HepG2 (cell line): ENCODE data around the gene SPATA25. TPM values are rescaled to one million over a fixed set of nuclear protein-coding genes. Genes with fewer than 3 reads are reported as not detected.

Experiments used
- CCDC6 ChIP-seq: sonication (generic); formaldehyde crosslinking; IDR thresholded peaks from 2 replicates; pipeline ENCODE4 v1.8.1; 2022; ENCODE audit warnings: mild to moderate bottlenecking, missing genetic modification reagents, moderate library complexity
- HDAC2 ChIP-seq: sonication (generic); formaldehyde crosslinking; IDR thresholded peaks from 2 replicates; pipeline ENCODE4 v1.4.0; 2020; ENCODE audit warnings: missing genetic modification reagents
- JDP2 ChIP-seq: sonication (generic); formaldehyde crosslinking; IDR thresholded peaks from 2 replicates; pipeline ENCODE4 v1.8.1; 2022; ENCODE audit warnings: missing genetic modification reagents, borderline replicate concordance
- MXD3 ChIP-seq: IDR thresholded peaks from 2 replicates; pipeline ENCODE4 v1.6.1; 2016; ENCODE audit warnings: mild to moderate bottlenecking, missing biosample characterization, missing genetic modification reagents
- NFKB2 ChIP-seq: sonication (generic); formaldehyde crosslinking; IDR thresholded peaks from 2 replicates; pipeline ENCODE4 v1.4.0; 2020; ENCODE audit warnings: missing genetic modification reagents, borderline replicate concordance
- PHB2 ChIP-seq: fragments of 450-650 bp; IDR thresholded peaks from 2 replicates; pipeline ENCODE4 v1.6.1; 2018; ENCODE audit not compliant: partially characterized antibody
- SALL2 ChIP-seq: sonication (generic); formaldehyde crosslinking; IDR thresholded peaks from 2 replicates; pipeline ENCODE4 v1.8.1; 2023; ENCODE audit warnings: mild to moderate bottlenecking, missing genetic modification reagents, inconsistent platforms
- ZKSCAN5 ChIP-seq: sonication (generic); formaldehyde crosslinking; IDR thresholded peaks from 2 replicates; pipeline ENCODE4 v1.5.1; 2020; ENCODE audit warnings: mild to moderate bottlenecking, missing genetic modification reagents
- ZNF180 ChIP-seq: sonication (generic); formaldehyde crosslinking; IDR thresholded peaks from 2 replicates; pipeline ENCODE4 v1.4.0; 2020; ENCODE audit warnings: low read depth, missing genetic modification reagents, borderline replicate concordance
- ZNF337 ChIP-seq: sonication (generic); formaldehyde crosslinking; IDR thresholded peaks from 2 replicates; pipeline ENCODE4 v1.5.1; 2020; ENCODE audit warnings: missing genetic modification reagents, low read depth, mild to moderate bottlenecking, borderline replicate concordance
- ZNF513 ChIP-seq: sonication (generic); formaldehyde crosslinking; conservative IDR thresholded peaks from 2 replicates; pipeline ENCODE4 v1.5.0; 2020; ENCODE audit warnings: missing genetic modification reagents
- ZNF678 ChIP-seq: sonication (generic); formaldehyde crosslinking; IDR thresholded peaks from 2 replicates; pipeline ENCODE4 v1.4.0; 2020; ENCODE audit warnings: mild to moderate bottlenecking, missing genetic modification reagents
- ZNF746 ChIP-seq: sonication (generic); formaldehyde crosslinking; IDR thresholded peaks from 2 replicates; pipeline ENCODE4 v1.8.0; 2022; ENCODE audit warnings: mild to moderate bottlenecking, missing genetic modification reagents
- ZSCAN21 ChIP-seq: sonication (generic); formaldehyde crosslinking; IDR thresholded peaks from 2 replicates; pipeline ENCODE4 v1.8.0; 2022; ENCODE audit warnings: mild to moderate bottlenecking, missing genetic modification reagents, moderate library complexity, borderline replicate concordance
- ZSCAN25 ChIP-seq: sonication (generic); formaldehyde crosslinking; IDR thresholded peaks from 2 replicates; pipeline ENCODE4 v1.8.0; 2022; ENCODE audit warnings: mild to moderate bottlenecking, missing genetic modification reagents
- polyA plus RNA-seq, 8 experiments: library from polyadenylated mRNA; depleted of rRNA in 3 of 8; stranded (reverse) in 7 of 8; unstranded in 1 of 8; fragments of >200 nt; fragmentation: Illumina TruSeq in 4 of 8; extraction: Trizol in 4 of 8; gene quantifications; 2 replicates each; pipeline versions ENCODE4 v1.2.1 to v1.2.3, GENCODE V29; 2011 to 2016; ENCODE audit warnings: low read depth in 4 of 8, missing spikeins in 1 of 8, mixed read lengths in 1 of 8; ENCODE audit not compliant: insufficient read depth in 1 of 8
- total RNA-seq, 5 experiments: library from RNA; depleted of rRNA; stranded (reverse); fragments of >200 nt; fragmentation: Illumina TruSeq; extraction: Trizol; gene quantifications; 2 replicates each; pipeline ENCODE4 v1.2.3, GENCODE V29; 2016; ENCODE audit warnings: low read depth in 1 of 5
- TF ChIP-seq, protein P1 (sequence below): sonication (generic); formaldehyde crosslinking; IDR thresholded peaks from 2 replicates; pipeline ENCODE4 v1.4.0; 2020; ENCODE audit warnings: low read depth, mild to moderate bottlenecking, missing genetic modification reagents
- TF ChIP-seq, protein P2 (sequence below): IDR thresholded peaks from 2 replicates; pipeline ENCODE4 v1.6.1; 2016
- TF ChIP-seq, protein P3 (sequence below): fragments of 450-650 bp; IDR thresholded peaks from 2 replicates; pipeline ENCODE4 v1.6.1; 2017
- TF ChIP-seq, protein P4 (sequence below): sonication (generic); formaldehyde crosslinking; IDR thresholded peaks from 2 replicates; pipeline ENCODE4 v1.4.0; 2020; ENCODE audit warnings: missing genetic modification reagents

SPATA25 gene
- total and polyA plus RNA-seq, 2 of the 13 experiments (the other 11 are each of a cell fraction or from before 2014, with no cell fraction given), result 4.8 to 7.6 TPM

- no peak for TF ChIP-seq ZKSCAN5
- TF ChIP-seq, protein P1, sequence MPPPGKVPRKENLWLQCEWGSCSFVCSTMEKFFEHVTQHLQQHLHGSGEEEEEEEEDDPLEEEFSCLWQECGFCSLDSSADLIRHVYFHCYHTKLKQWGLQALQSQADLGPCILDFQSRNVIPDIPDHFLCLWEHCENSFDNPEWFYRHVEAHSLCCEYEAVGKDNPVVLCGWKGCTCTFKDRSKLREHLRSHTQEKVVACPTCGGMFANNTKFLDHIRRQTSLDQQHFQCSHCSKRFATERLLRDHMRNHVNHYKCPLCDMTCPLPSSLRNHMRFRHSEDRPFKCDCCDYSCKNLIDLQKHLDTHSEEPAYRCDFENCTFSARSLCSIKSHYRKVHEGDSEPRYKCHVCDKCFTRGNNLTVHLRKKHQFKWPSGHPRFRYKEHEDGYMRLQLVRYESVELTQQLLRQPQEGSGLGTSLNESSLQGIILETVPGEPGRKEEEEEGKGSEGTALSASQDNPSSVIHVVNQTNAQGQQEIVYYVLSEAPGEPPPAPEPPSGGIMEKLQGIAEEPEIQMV (CRISPR knock-in tag), result no peak
- TF ChIP-seq ZNF180 (CRISPR knock-in tag), result no peak
- no peak for TF ChIP-seq ZNF746
- TF ChIP-seq PHB2, result no peak
- no peak for TF ChIP-seq ZSCAN25
- no peak for TF ChIP-seq NFKB2
- TF ChIP-seq HDAC2 (CRISPR knock-in tag), result no peak
- no peak for TF ChIP-seq JDP2 (CRISPR knock-in tag)
- TF ChIP-seq SALL2, result 0 out of 2 replicates have a peak, but pooled peaks have one; percentile 5
- TF ChIP-seq ZNF337 (CRISPR knock-in tag), result no peak
- no peak for TF ChIP-seq ZNF678 (CRISPR knock-in tag)
- no peak for TF ChIP-seq CCDC6 (CRISPR knock-in tag)
- TF ChIP-seq, protein P2, sequence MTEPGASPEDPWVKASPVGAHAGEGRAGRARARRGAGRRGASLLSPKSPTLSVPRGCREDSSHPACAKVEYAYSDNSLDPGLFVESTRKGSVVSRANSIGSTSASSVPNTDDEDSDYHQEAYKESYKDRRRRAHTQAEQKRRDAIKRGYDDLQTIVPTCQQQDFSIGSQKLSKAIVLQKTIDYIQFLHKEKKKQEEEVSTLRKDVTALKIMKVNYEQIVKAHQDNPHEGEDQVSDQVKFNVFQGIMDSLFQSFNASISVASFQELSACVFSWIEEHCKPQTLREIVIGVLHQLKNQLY, result no peak
- TF ChIP-seq ZSCAN21, result peak; percentile 57
- 0 out of 2 replicates have a peak, but pooled peaks have one; percentile 16 for TF ChIP-seq ZNF513 (CRISPR knock-in tag)
- TF ChIP-seq MXD3 (CRISPR knock-in tag), result no peak
- TF ChIP-seq, protein P3, sequence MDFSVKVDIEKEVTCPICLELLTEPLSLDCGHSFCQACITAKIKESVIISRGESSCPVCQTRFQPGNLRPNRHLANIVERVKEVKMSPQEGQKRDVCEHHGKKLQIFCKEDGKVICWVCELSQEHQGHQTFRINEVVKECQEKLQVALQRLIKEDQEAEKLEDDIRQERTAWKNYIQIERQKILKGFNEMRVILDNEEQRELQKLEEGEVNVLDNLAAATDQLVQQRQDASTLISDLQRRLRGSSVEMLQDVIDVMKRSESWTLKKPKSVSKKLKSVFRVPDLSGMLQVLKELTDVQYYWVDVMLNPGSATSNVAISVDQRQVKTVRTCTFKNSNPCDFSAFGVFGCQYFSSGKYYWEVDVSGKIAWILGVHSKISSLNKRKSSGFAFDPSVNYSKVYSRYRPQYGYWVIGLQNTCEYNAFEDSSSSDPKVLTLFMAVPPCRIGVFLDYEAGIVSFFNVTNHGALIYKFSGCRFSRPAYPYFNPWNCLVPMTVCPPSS, result no peak
- TF ChIP-seq, protein P4, sequence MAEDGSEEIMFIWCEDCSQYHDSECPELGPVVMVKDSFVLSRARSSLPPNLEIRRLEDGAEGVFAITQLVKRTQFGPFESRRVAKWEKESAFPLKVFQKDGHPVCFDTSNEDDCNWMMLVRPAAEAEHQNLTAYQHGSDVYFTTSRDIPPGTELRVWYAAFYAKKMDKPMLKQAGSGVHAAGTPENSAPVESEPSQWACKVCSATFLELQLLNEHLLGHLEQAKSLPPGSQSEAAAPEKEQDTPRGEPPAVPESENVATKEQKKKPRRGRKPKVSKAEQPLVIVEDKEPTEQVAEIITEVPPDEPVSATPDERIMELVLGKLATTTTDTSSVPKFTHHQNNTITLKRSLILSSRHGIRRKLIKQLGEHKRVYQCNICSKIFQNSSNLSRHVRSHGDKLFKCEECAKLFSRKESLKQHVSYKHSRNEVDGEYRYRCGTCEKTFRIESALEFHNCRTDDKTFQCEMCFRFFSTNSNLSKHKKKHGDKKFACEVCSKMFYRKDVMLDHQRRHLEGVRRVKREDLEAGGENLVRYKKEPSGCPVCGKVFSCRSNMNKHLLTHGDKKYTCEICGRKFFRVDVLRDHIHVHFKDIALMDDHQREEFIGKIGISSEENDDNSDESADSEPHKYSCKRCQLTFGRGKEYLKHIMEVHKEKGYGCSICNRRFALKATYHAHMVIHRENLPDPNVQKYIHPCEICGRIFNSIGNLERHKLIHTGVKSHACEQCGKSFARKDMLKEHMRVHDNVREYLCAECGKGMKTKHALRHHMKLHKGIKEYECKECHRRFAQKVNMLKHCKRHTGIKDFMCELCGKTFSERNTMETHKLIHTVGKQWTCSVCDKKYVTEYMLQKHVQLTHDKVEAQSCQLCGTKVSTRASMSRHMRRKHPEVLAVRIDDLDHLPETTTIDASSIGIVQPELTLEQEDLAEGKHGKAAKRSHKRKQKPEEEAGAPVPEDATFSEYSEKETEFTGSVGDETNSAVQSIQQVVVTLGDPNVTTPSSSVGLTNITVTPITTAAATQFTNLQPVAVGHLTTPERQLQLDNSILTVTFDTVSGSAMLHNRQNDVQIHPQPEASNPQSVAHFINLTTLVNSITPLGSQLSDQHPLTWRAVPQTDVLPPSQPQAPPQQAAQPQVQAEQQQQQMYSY (CRISPR knock-in tag), result peak; percentile 73; the same call in 1 of the 2 replicates
Measured at GRCh38 chr20:45917790-45918141, 30.3 kb upstream of the SPATA25 start (continued).
